Measurements from ENCODE around the gene SMYD3. TPM values are rescaled to one million over a fixed set of nuclear protein-coding genes. Genes with fewer than 3 reads are reported as not detected.
"Not testable (repeated sequence)": the region's sequence is repeated elsewhere in the genome, so short reads cannot be mapped to it uniquely, and the experiment has no call there.

SMYD3 gene
- total RNA-seq, 5 donors from 2014 or later (not counting 1 experiment from before 2014, with no cell fraction given), result 17.7 to 37.8 (median 21.9) TPM

GRCh38 chr1:246373828-246374569, 133.1 kb downstream of the SMYD3 start:
- Mint-ChIP-seq H3K4me3 (no peak overlapping the region), H3K27me3 (no peaks in the 10 kb centered on the region), H3K9me3 (no peaks in the 10 kb centered on the region), H3K4me1 (peaks cover 0 to 2% (median 0%) of the 10 kb centered on the region in 3 donors), H3K36me3 (peaks cover 7% of the 10 kb centered on the region), H3K27ac (no peak overlapping the region)
- Histone ChIP-seq H3K27ac (ENCODE audit: low read length) (no peak overlapping the region), H3K27me3 (replicated peaks in 1 of 2; ENCODE audit: control insufficient read depth in 2 of 2, extremely low read depth in 1 of 2, insufficient read depth in 2 of 2, low read length in 1 of 2) (no peaks in the 10 kb centered on the region), H3K36me3 (ENCODE audit: control insufficient read depth in 2 of 2, extremely low read depth in 1 of 2, insufficient read depth in 1 of 2, low read length in 1 of 2) (peaks cover 0 to 2% of the 10 kb centered on the region in 2 donors), H3K4me3 (ENCODE audit: control insufficient read depth in 1 of 2, extremely low read depth in 1 of 2, low read length in 1 of 2) (no peak overlapping the region), H3K4me1 (ENCODE audit: control insufficient read depth in 1 of 2, extremely low read depth in 1 of 2, insufficient read depth in 2 of 2, low read length in 2 of 2) (no peaks in the 10 kb centered on the region), H3K9me3 (no peaks in the 10 kb centered on the region)
- ChIA-PET POLR2A (interaction anchor here in 1 of 2 donors (0.5 kb wide), 1 partner anchor 270 kb away, joined by 5 read pairs; no protein-coding TSS in a partner anchor), CTCF (no interaction called here)
- no peak for ATAC-seq (replicated peaks in 1 of 4)
- no peak for DNase-seq
- WGBS (ENCODE audit: insufficient coverage), result 100% methylated on average over 5 of the region's 6 CpGs

DNA sequence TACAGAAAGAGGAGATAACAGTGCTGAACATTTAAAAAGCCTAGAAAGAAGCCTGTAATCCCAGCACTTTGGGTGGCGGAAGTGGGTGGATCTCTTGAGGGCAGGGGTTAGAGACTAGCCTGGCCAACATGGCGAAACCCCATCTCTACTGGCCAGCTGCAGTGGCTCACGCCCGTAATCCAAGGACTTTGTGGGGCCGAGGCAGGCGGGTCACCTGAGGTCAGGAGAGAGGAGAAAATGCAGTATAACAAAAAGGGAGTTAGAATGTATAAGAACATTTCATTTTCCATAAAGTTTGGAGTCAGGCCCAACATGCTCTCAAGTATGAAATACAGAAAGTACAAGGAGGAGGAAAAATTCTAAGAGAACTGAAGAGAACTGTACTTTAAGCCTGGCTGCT, 134.5 kb downstream of the SMYD3 start:
- H3K9me3 ChIP-seq, result no peaks in the 10 kb centered on the region
- no peaks in the 10 kb centered on the region for H3K9me3 Mint-ChIP-seq
- no peaks in the 10 kb centered on the region for H3K27me3 ChIP-seq (replicated peaks in 1 of 2; ENCODE audit: control insufficient read depth in 2 of 2, extremely low read depth in 1 of 2, insufficient read depth in 2 of 2, low read length in 1 of 2)
- no peaks in the 10 kb centered on the region for H3K4me1 ChIP-seq (ENCODE audit: control insufficient read depth in 1 of 2, extremely low read depth in 1 of 2, insufficient read depth in 2 of 2, low read length in 2 of 2)
- ChIA-PET POLR2A (no interaction called here), CTCF (no interaction called here)
- peaks cover 9% of the 10 kb centered on the region for H3K36me3 Mint-ChIP-seq
- H3K4me1 Mint-ChIP-seq, result peaks cover 0 to 2% (median 0%) of the 10 kb centered on the region in 3 donors
- no peaks in the 10 kb centered on the region for H3K27me3 Mint-ChIP-seq
- no peak overlapping the region for H3K4me3 ChIP-seq (ENCODE audit: control insufficient read depth in 1 of 2, extremely low read depth in 1 of 2, low read length in 1 of 2)
- 100% methylated on average over 1 of the region's 6 CpGs for WGBS (ENCODE audit: insufficient coverage)
- H3K36me3 ChIP-seq (ENCODE audit: control insufficient read depth in 2 of 2, extremely low read depth in 1 of 2, insufficient read depth in 1 of 2, low read length in 1 of 2), result peaks cover 0 to under 1% of the 10 kb centered on the region in 2 donors
- ATAC-seq (replicated peaks in 1 of 4), result no peak
- no peak overlapping the region for H3K4me3 Mint-ChIP-seq
- H3K27ac Mint-ChIP-seq, result no peak overlapping the region
- no peak for DNase-seq
- no peak overlapping the region for H3K27ac ChIP-seq (ENCODE audit: low read length)

DNA sequence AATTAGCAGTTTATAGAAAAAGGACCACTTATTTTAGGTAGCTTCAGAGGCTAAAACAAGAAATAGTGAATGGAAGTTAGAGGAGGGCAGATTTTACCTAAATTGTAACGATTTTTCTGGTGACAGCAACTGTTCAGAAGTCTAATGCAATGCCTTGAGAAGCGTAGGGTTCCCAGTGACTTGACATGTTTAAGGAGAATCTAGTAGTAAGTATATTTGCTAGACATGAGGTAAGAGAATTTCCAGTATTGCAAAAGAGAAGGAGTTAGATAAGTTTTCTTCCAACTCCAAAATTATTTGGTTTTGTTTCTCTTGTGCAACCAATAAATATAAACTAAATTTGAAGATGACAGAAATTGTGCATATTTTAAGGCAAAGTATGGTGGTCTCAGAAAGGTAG, 140.0 kb downstream of the SMYD3 start:
- ChIA-PET POLR2A (no interaction called here), CTCF (no interaction called here)
- H3K36me3 ChIP-seq (ENCODE audit: control insufficient read depth in 2 of 2, extremely low read depth in 1 of 2, insufficient read depth in 1 of 2, low read length in 1 of 2), result no peaks in the 10 kb centered on the region
- Mint-ChIP-seq H3K9me3 (no peaks in the 10 kb centered on the region), H3K27me3 (no peaks in the 10 kb centered on the region), H3K4me3 (no peak overlapping the region), H3K36me3 (peaks cover 11% of the 10 kb centered on the region), H3K27ac (no peak overlapping the region), H3K4me1 (peaks cover 10 to 15% (median 11%) of the 10 kb centered on the region in 3 donors)
- ATAC-seq (replicated peaks in 1 of 4) (no peak), DNase-seq (no peak)
- no peaks in the 10 kb centered on the region for H3K9me3 ChIP-seq
- H3K4me3 ChIP-seq (ENCODE audit: control insufficient read depth in 1 of 2, extremely low read depth in 1 of 2, low read length in 1 of 2), result no peak overlapping the region
- no peaks in the 10 kb centered on the region for H3K27me3 ChIP-seq (replicated peaks in 1 of 2; ENCODE audit: control insufficient read depth in 2 of 2, extremely low read depth in 1 of 2, insufficient read depth in 2 of 2, low read length in 1 of 2)
- WGBS (ENCODE audit: insufficient coverage), result 86% methylated on average over 1 of the region's 2 CpGs
- no peak overlapping the region for H3K27ac ChIP-seq (ENCODE audit: low read length)
- H3K4me1 ChIP-seq (ENCODE audit: control insufficient read depth in 1 of 2, extremely low read depth in 1 of 2, insufficient read depth in 2 of 2, low read length in 2 of 2), result no peaks in the 10 kb centered on the region

DNA sequence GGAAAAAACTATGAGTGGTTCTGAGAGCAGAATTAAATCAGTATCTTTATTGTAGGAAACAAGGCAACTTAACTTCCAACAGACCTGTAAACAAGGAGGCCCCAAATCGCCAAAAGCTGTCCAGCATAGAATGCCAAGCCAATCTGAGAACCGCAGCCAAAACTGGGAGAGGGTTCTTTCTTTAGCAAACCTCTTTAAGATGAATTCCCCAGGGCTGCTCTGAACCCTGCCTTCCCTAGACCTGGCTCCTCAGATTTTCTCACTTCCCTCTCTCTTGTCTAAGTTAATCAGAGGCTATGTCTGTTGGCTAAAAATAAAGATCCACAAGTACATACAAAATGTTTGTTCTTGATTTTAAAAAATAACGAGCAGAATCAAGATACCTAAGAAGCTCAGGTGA, 141.4 kb downstream of the SMYD3 start:
- Mint-ChIP-seq H3K27me3 (no peaks in the 10 kb centered on the region), H3K4me3 (no peak overlapping the region), H3K4me1 (peaks cover 10 to 15% (median 15%) of the 10 kb centered on the region in 3 donors), H3K9me3 (peaks cover 3 to 8% (median 7%) of the 10 kb centered on the region in 3 donors), H3K27ac (no peak overlapping the region), H3K36me3 (peaks cover 21% of the 10 kb centered on the region)
- POLR2A ChIA-PET, result no interaction called here
- H3K36me3 ChIP-seq (ENCODE audit: control insufficient read depth in 2 of 2, extremely low read depth in 1 of 2, insufficient read depth in 1 of 2, low read length in 1 of 2), result no peaks in the 10 kb centered on the region
- no peak overlapping the region for H3K4me3 ChIP-seq (ENCODE audit: control insufficient read depth in 1 of 2, extremely low read depth in 1 of 2, low read length in 1 of 2)
- H3K27me3 ChIP-seq (replicated peaks in 1 of 2; ENCODE audit: control insufficient read depth in 2 of 2, extremely low read depth in 1 of 2, insufficient read depth in 2 of 2, low read length in 1 of 2), result no peaks in the 10 kb centered on the region
- no peak overlapping the region for H3K27ac ChIP-seq (ENCODE audit: low read length)
- no peaks in the 10 kb centered on the region for H3K4me1 ChIP-seq (ENCODE audit: control insufficient read depth in 1 of 2, extremely low read depth in 1 of 2, insufficient read depth in 2 of 2, low read length in 2 of 2)
- no CpG with 5 or more reads among the region's 3 CpGs for WGBS (ENCODE audit: insufficient coverage)
- no peak for ATAC-seq (replicated peaks in 1 of 4)
- CTCF ChIA-PET, result no interaction called here
- H3K9me3 ChIP-seq, result no peaks in the 10 kb centered on the region
- DNase-seq, result no peak

- Mint-ChIP-seq H3K4me1 (peaks cover 13 to 18% (median 17%) of the 10 kb centered on the region in 3 donors), H3K4me3 (no peak overlapping the region), H3K27me3 (no peaks in the 10 kb centered on the region), H3K9me3 (peaks cover 10 to 14% (median 13%) of the 10 kb centered on the region in 3 donors), H3K27ac (no peak overlapping the region), H3K36me3 (peaks cover 27% of the 10 kb centered on the region)
- ATAC-seq (replicated peaks in 1 of 4), result no peak
- Histone ChIP-seq H3K4me1 (ENCODE audit: control insufficient read depth in 1 of 2, extremely low read depth in 1 of 2, insufficient read depth in 2 of 2, low read length in 2 of 2) (no peaks in the 10 kb centered on the region), H3K4me3 (ENCODE audit: control insufficient read depth in 1 of 2, extremely low read depth in 1 of 2, low read length in 1 of 2) (no peak overlapping the region), H3K27me3 (replicated peaks in 1 of 2; ENCODE audit: control insufficient read depth in 2 of 2, extremely low read depth in 1 of 2, insufficient read depth in 2 of 2, low read length in 1 of 2) (no peaks in the 10 kb centered on the region), H3K27ac (ENCODE audit: low read length) (no peak overlapping the region), H3K9me3 (no peaks in the 10 kb centered on the region), H3K36me3 (ENCODE audit: control insufficient read depth in 2 of 2, extremely low read depth in 1 of 2, insufficient read depth in 1 of 2, low read length in 1 of 2) (no peaks in the 10 kb centered on the region)
- ChIA-PET POLR2A (no interaction called here), CTCF (no interaction called here)
- no CpG with 5 or more reads among the region's 6 CpGs for WGBS (ENCODE audit: insufficient coverage)
- no peak for DNase-seq
These were observed 142.6 kb downstream of the SMYD3 start for GRCh38 chr1:246364415-246364941.

DNA sequence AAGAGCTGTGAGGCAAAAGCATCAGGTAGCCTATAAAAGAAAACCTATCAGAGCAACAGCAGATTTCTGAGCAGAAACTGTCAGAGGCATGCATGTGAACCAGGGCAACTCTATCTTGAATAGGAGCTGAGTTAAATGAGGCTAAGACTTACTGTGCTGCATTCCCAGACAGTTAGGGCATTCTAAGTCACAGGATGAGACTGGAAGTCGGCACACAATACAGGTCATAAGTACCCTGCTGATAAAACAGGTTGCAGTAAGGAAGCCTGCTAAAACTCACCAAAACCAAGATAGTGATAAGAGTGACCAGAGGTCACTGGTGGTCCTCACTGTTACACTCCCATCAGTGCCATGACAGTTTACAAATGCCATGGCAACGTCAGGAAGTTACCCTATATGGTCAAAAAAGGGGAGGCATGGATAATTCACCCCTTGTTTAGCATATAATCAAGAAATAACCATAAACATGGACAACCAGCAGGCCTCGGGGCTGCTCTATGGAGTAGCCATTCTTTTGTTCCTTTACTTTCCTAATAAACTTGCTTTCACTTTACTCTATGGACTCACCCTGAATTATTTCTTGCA, 150.0 kb downstream of the SMYD3 start:
- 100% methylated on average over 1 of the region's 3 CpGs for WGBS (ENCODE audit: insufficient coverage)
- DNase-seq; H3K4me1 ChIP-seq (ENCODE audit: control insufficient read depth in 1 of 2, extremely low read depth in 1 of 2, insufficient read depth in 2 of 2, low read length in 2 of 2); H3K27ac ChIP-seq (ENCODE audit: low read length); H3K9me3 ChIP-seq; H3K27me3 ChIP-seq (replicated peaks in 1 of 2; ENCODE audit: control insufficient read depth in 2 of 2, extremely low read depth in 1 of 2, insufficient read depth in 2 of 2, low read length in 1 of 2); H3K27ac Mint-ChIP-seq; ATAC-seq (replicated peaks in 1 of 4); H3K4me3 Mint-ChIP-seq; POLR2A ChIA-PET; H3K4me3 ChIP-seq (ENCODE audit: control insufficient read depth in 1 of 2, extremely low read depth in 1 of 2, low read length in 1 of 2); CTCF ChIA-PET; H3K36me3 ChIP-seq (ENCODE audit: control insufficient read depth in 2 of 2, extremely low read depth in 1 of 2, insufficient read depth in 1 of 2, low read length in 1 of 2); H3K27me3 Mint-ChIP-seq: not testable (repeated sequence)
- Mint-ChIP-seq H3K4me1 (peaks cover 3 to 12% (median 7%) of the 10 kb centered on the region in 3 donors), H3K36me3 (peaks cover 60% of the 10 kb centered on the region), H3K9me3 (peaks cover 22 to 52% (median 28%) of the 10 kb centered on the region in 3 donors)
